ENCODE measurements around the gene FZD7.

FZD7 gene

DNA sequence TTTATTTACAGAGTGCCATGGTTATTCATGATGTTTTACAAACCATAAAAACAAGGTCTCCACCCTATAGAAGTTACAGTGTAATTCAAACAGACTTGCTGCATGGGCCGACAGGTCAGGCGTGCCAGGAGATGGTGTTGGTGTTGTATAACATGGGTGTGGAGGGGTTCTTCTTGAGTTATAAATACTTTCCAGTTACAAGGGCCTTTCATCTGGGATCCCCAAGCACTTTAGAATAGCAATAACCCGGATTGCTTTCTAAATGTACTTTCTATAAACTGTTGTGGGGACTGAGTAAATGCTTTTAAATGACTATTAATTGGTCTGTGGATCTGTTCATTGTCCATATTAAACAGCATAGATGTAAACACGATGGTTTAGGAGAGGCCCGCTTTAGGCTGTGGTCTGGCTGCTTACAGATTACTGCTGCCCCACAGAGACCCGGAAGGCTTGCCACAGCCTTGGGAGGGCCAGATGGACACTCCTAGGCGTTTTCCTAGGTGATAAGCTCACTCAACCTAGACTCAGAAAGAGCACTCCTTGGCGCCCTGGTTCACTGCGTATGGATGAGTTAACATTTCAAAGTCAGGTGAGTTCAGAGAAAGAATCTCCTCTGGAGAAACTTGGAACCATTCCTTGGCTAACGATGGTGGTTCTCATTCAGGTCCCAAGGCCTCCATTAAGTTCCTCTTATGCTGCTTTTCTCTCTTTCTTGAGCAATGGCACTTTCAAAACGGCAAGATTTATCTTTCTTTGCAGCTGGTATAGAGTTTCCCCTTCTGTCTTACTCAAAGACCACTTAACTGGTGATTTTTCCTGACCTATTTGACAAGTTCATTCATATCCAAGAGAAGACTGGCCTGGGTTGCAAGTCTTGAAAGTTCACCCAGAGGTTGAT lies 35.8 kb downstream of the FZD7 start:
- DNase-seq: no peak

DNA sequence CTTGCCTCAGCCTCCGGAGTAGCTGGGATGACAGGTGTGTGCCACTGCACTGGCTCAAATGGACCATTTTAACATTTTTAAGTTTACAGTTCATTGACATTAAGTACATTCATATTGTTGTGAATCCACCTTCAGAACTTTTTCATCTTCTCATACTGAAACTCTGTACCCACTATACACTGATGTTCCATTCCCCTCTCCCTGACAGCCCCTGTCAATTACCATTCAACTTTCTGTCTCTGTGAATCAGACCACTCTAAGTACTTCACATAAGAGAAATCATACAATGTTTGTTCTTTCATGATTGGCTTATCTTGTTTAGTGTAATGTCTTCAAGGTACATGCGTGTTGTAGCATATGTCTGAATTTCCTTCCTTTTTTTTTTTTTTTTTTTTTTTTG lies 37.5 kb downstream of the FZD7 start:
- no peak for DNase-seq

DNA sequence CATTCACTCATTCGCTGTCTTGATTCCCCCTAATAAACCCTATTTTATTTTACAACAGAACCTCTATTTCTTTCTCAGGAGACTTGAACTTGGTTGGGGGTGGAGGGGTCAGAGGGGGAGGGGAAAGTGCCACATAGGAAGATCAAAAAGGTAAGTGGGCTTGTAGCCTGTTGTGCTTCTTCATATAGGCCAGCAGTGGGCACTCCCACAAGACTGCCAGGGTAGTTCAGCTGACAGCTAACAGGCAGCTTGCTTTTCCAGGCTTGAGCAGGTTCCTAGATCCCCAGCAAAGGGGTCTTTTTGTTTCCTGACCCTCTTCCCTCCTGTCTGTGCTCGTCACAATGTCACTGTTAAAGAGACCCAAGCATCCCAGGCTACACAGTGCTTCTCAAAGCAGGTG lies 38.6 kb downstream of the FZD7 start:
- DNase-seq: no peak

DNA sequence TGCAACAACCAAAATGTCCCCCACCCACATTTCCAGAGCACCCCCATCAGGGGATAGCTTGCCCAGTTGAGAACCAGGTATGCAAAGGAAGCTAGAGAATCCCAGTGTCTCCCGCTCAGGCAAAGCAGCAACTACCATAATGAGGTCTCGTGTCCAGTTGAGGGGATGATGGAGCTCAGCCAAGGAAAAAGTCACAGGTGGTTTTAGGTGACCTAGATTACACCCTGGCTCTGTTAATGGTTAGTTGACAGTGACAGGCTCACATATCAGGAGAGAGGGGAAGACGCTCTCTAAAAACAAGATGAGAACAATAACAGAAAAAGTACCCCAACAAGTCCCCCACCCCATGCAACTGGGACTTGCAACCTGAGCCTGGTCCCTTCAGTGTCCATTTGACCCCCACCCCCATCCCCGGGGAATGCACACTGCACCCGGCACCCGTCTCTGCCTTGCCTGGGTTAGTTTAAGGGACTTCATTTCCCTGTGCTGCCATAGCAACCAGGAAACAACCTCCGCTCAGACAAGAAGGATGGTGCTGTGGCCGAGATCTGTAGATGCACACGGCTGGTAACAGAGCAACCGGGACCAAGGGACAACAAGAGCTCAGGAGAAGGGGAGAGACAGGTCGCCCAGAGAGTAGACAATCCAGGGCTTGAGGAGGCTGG lies 39.2 kb downstream of the FZD7 start, which contains the start of gene KIAA2012:
TSS of gene KIAA2012 (plus strand) at position 519 of the 665 bp plus-strand sequence. CDS start 373 bp downstream, outside the sequence.
- DNase-seq: no peak

DNA sequence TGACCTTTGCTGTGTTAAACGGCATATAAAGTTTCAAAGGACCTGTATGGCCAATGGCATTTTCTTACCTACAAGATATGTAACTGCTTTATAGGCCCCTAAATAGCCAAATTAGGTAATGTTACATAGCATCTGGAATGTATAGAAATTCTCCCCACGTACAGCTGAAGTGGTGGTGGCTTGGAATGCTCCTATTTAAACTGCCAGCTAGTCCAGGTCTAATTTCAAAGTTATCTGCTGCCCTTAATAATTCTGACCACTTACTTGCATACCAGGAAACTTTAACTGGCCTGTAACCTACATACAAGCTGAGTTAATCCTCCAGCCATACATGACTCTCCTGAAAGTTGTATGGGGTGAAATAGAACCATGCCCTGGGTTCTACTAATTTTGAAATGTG lies 40.7 kb downstream of the FZD7 start:
- no peak for DNase-seq

DNA sequence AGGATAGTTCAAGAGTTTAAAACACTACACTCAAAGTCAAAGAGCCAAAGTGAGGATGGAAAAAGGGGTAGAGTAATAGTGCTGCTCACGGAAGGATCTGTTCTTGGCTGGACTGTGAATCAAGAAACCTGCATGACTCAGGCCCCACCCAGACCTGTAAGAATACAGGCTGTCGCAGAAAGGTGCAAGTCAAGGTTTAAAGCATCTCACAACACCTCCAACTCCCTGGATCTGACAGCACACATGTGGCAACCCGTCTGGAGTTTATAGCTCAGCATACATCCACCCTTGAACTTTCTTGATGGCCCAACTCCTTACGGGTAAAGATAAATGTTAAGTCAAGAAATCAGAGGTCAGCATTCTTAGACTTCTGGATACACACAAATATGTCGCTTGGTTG lies 45.7 kb downstream of the FZD7 start:
- DNase-seq: no peak

DNA sequence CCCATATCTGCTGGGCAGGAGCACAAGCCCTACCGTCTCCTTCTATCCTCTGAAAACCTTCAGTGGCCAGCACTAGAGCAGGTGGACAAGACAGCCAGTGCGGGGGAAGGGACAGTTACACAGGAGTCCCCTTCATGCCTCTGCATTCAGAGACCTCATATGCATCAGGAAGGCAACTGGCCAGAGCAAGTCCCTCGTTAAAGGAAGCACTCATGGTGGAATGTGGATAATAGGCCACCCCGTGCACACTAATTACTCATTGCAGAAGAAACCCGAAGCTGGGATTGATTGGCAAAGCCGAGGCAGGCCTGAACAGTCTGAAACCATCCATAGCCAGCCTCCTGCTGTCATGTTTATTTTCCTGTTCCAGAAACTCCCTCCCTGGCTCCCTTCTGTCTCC lies 50.6 kb downstream of the FZD7 start:
- DNase-seq: no peak
